A673 (cell line): ENCODE data around the gene OVCA2. TPM values are rescaled to one million over a fixed set of nuclear protein-coding genes. Genes with fewer than 3 reads are reported as not detected.

ENCODE experiments used
- BruUV-seq: library from RNA; stranded (reverse); fragments of 400-500 nt; replicated peaks from 2 replicates; lab custom pipeline; 2021; lab: Mats Ljungman, UMichigan
- CTCF ChIA-PET: fragments of 300-600 bp; sonication (Branson Sonifier 250); formaldehyde crosslinking; loops from one replicate; lab custom pipeline; 2022; ENCODE audit warnings: antibody characterized with exemption; lab: Charles Lee
- POLR2A ChIA-PET: fragments of 300-600 bp; sonication (Branson Sonifier 250); formaldehyde crosslinking; loops from one replicate; lab custom pipeline; 2022; ENCODE audit warnings: antibody characterized with exemption; ENCODE audit not compliant: low non-redundant PET; lab: Charles Lee
- DNase-seq: peaks from one replicate; pipeline ENCODE4 v3.0.0-alpha.2; 2015; ENCODE audit warnings: low spot score
- H3K27ac ChIP-seq: fragments of 200-600 bp; sonication (generic); 2 replicates; pipeline ENCODE4 v1.5.1; 2016; ENCODE audit warnings: mixed run types, low read depth, mild to moderate bottlenecking, mixed read lengths, antibody characterized with exemption, low read length; ENCODE audit not compliant: poor library complexity, severe bottlenecking
- H3K27me3 ChIP-seq: fragments of 200-600 bp; sonication (generic); replicated peaks from 2 replicates; pipeline ENCODE4 v1.6.1; 2017; ENCODE audit warnings: mixed run types, low read depth, mild to moderate bottlenecking, mixed read lengths, antibody characterized with exemption, low read length; ENCODE audit not compliant: insufficient read depth, poor library complexity
- H3K36me3 ChIP-seq: fragments of 200-600 bp; sonication (generic); 2 replicates; pipeline ENCODE4 v1.6.1; 2016; ENCODE audit warnings: mixed run types, mild to moderate bottlenecking, mixed read lengths, antibody characterized with exemption, low read length; ENCODE audit not compliant: insufficient read depth, poor library complexity, severe bottlenecking
- H3K4me1 ChIP-seq: fragments of 200-600 bp; sonication (generic); 2 replicates; pipeline ENCODE4 v1.6.1; 2017; ENCODE audit warnings: mixed run types, mild to moderate bottlenecking, mixed read lengths, antibody characterized with exemption, low read length; ENCODE audit not compliant: insufficient read depth, poor library complexity, severe bottlenecking
- H3K4me3 ChIP-seq: fragments of 200-600 bp; sonication (generic); 2 replicates; pipeline ENCODE4 v1.5.1; 2016; ENCODE audit warnings: low read depth, mixed run types, mild to moderate bottlenecking, mixed read lengths, low read length; ENCODE audit not compliant: poor library complexity, severe bottlenecking
- H3K9me3 ChIP-seq: fragments of 200-600 bp; sonication (generic); 2 replicates; pipeline ENCODE4 v1.6.1; 2016; ENCODE audit warnings: mixed run types, low read depth, mild to moderate bottlenecking, mixed read lengths, antibody characterized with exemption, low read length; ENCODE audit not compliant: poor library complexity, severe bottlenecking
- EZH2 ChIP-seq: fragments of 200-600 bp; sonication (generic); IDR thresholded peaks from 2 replicates; pipeline ENCODE4 v1.6.1; 2017; ENCODE audit warnings: borderline replicate concordance, low read depth, mild to moderate bottlenecking, mixed read lengths, antibody characterized with exemption, low read length; ENCODE audit not compliant: poor library complexity, severe bottlenecking
- intact Hi-C: fragments of 100-400 bp; cut with micrococcal nuclease; formaldehyde crosslinking; loops from one replicate; pipeline ENCODE4 v1.10.0; 2022; ENCODE audit not compliant: unreplicated experiment
- total RNA-seq: library from RNA; stranded (reverse); gene quantifications from 2 replicates; pipeline ENCODE4 v1.2.3, GENCODE V29; 2021
- TF ChIP-seq, protein P1 (sequence below): fragments of 300-800, 200-600 bp; sonication (generic); conservative IDR thresholded peaks from 2 replicates; pipeline ENCODE4 v1.5.1; 2017; ENCODE audit warnings: low read depth, mild to moderate bottlenecking, antibody characterized with exemption, low read length, moderate library complexity, mixed read lengths

OVCA2 gene
- total RNA-seq, 1 experiment from 2014 or later, result 30.7 TPM

GRCh38 chr17:2054262-2054511, 12.4 kb downstream of the OVCA2 start:
- Histone ChIP-seq H3K27me3 (no peaks in the 10 kb centered on the region), H3K27ac (no peak overlapping the region), H3K9me3 (no peaks in the 10 kb centered on the region), H3K36me3 (no peaks in the 10 kb centered on the region), H3K4me3 (peak overlapping the region; percentile 58), H3K4me1 (peaks cover 17% of the 10 kb centered on the region)
- no TSS peak for BruUV-seq
- no peak for TF ChIP-seq EZH2
- TF ChIP-seq, protein P1, sequence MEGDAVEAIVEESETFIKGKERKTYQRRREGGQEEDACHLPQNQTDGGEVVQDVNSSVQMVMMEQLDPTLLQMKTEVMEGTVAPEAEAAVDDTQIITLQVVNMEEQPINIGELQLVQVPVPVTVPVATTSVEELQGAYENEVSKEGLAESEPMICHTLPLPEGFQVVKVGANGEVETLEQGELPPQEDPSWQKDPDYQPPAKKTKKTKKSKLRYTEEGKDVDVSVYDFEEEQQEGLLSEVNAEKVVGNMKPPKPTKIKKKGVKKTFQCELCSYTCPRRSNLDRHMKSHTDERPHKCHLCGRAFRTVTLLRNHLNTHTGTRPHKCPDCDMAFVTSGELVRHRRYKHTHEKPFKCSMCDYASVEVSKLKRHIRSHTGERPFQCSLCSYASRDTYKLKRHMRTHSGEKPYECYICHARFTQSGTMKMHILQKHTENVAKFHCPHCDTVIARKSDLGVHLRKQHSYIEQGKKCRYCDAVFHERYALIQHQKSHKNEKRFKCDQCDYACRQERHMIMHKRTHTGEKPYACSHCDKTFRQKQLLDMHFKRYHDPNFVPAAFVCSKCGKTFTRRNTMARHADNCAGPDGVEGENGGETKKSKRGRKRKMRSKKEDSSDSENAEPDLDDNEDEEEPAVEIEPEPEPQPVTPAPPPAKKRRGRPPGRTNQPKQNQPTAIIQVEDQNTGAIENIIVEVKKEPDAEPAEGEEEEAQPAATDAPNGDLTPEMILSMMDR, result no peak
- CTCF ChIA-PET, result interaction anchor here (0.5 to 3.4 kb wide), 12 partner anchors 9 to 252 kb away, joined by 3 to 47 read pairs (median 4); partner anchors contain the start of genes SMG6 and SRR
- POLR2A ChIA-PET, result no interaction called here
- no peak for DNase-seq
- intact Hi-C loops, result loop anchor here (1.0 kb wide), 1 partner anchor 190 kb away; no protein-coding TSS in a partner anchor

- Histone ChIP-seq H3K36me3 (no peaks in the 10 kb centered on the region), H3K4me3 (peak within 1 kb of the TSS; percentile 58), H3K9me3 (no peaks in the 10 kb centered on the region), H3K27me3 (no peaks in the 10 kb centered on the region), H3K4me1 (peaks cover 17% of the 10 kb centered on the region), H3K27ac (no peak within 1 kb of the TSS)
- peak; percentile 81 for DNase-seq
- TF ChIP-seq, protein P1, result peak; percentile 69
- TF ChIP-seq EZH2, result no peak
- no TSS peak for BruUV-seq
- intact Hi-C loops, result loop anchor here (1.0 kb wide), 1 partner anchor 190 kb away; no protein-coding TSS in a partner anchor
- ChIA-PET CTCF (interaction anchor here (0.5 to 3.4 kb wide), 11 partner anchors 9 to 249 kb away, joined by 3 to 47 read pairs (median 4); partner anchors contain the start of genes SMG6 and SRR), POLR2A (no interaction called here)
Measured at GRCh38 chr17:2054512-2055291, 12.9 kb downstream of the OVCA2 start, which contains the start of gene HIC1. TSS of gene HIC1 (plus strand) at chr17:2055103. CDS start at chr17:2056691, 1,588 bp downstream.

DNA sequence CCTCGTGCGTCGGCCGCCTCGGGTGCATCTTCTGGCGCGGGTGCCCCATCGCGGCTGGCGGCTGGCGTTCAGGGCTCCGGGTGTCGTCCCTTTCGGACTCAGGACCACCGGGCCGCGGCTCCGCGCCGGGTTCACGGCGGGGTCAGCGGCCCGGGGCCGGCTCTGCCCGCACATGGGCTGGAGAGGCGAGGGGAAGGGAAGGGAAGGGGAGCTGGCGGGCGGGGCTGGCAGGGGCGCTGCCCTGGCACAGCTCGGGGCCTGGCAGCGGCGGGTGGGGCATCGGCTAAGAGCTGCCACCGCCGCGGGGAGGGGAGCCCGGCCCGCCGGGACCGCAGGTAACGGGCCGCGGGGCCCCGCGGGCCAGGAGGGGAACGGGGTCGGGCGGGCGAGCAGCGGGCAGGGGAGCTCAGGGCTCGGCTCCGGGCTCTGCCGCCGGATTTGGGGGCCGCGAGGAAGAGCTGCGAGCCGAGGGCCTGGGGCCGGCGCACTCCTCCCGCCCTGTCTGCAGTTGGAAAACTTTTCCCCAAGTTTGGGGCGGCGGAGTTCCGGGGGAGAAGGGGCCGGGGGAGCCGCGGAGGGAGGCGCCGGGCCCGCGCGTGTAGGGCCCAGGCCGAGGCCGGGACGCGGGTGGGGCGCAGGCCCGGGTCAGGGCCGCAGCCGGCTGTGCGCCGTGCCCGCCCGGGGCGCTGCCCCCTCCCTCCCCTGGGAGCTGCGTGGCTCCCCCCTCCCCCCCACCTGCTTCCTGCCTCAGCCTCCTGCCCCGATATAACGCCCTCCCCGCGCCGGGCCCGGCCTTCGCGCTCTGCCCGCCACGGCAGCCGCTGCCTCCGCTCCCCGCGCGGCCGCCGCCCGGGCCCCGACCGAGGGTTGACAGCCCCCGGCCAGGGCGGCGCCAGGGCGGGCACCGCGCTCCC, 13.7 kb downstream of the OVCA2 start:
- Histone ChIP-seq H3K4me1 (peaks cover 17% of the 10 kb centered on the region), H3K36me3 (no peaks in the 10 kb centered on the region), H3K4me3 (peak overlapping the region; percentile 58), H3K9me3 (no peaks in the 10 kb centered on the region), H3K27ac (no peak overlapping the region), H3K27me3 (no peaks in the 10 kb centered on the region)
- no peak for DNase-seq
- BruUV-seq, result no TSS peak
- TF ChIP-seq, protein P1, result no peak
- TF ChIP-seq EZH2, result no peak
- intact Hi-C loops, result no loop called here
- ChIA-PET POLR2A (no interaction called here), CTCF (interaction anchor here (0.9 to 3.4 kb wide), 3 partner anchors 149 to 190 kb away, joined by 3 to 47 read pairs (median 13); no protein-coding TSS in a partner anchor)
